GM18526 (cell line): ENCODE measurements around the gene ENTPD1.
A peak's percentile ranks its signal among the peaks of the same experiment; 100 is the strongest.

Experiments
- POLR2A ChIP-seq: IDR thresholded peaks from 3 replicates; pipeline ENCODE4 v1.6.1; 2011; ENCODE audit not compliant: insufficient read length; ENCODE audit errors: extremely low read depth

ENTPD1 gene, protein sequence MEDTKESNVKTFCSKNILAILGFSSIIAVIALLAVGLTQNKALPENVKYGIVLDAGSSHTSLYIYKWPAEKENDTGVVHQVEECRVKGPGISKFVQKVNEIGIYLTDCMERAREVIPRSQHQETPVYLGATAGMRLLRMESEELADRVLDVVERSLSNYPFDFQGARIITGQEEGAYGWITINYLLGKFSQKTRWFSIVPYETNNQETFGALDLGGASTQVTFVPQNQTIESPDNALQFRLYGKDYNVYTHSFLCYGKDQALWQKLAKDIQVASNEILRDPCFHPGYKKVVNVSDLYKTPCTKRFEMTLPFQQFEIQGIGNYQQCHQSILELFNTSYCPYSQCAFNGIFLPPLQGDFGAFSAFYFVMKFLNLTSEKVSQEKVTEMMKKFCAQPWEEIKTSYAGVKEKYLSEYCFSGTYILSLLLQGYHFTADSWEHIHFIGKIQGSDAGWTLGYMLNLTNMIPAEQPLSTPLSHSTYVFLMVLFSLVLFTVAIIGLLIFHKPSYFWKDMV

DNA sequence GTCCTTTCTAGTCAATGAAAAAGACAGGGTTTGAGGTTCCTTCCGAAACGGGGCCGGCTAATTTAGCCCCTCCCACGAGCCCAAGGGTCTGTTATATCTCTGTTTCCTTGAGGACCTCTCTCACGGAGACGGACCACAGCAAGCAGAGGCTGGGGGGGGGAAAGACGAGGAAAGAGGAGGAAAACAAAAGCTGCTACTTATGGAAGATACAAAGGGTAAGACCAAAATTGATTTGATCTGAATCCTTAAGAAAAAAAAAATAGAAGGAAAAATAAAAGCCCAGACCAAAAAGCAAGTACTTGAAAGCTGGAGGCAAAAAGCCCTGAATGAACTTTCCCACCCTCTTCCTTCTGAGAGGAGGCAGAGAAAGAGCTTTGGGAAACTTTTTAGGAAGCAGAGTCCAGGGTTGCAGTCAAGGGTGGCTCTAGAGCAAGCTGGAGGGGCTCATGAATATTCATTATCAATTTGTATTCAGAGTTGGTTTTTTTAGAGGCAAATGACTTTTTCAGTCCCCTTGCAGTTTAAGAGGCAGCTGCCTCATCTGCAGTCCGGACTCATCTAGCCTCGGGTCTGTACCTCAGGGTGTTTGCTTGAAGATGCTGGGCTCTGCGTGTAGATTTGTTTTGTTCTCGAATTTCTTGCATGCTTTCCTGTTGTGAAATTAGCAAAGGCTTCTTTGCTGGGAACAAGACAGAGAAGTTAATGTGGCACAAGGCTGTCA, at the start of gene ENTPD1:
Gene ENTPD1, plus strand, starts transcription at position 123 of the 721 bp plus-strand sequence. Its CDS starts 77 bp downstream, at position 200.
- peak; percentile 89 for TF ChIP-seq POLR2A

GRCh38 chr10:95706573-95706972, 49.4 kb upstream of the ENTPD1 start:
- TF ChIP-seq POLR2A: no peak

GRCh38 chr10:95706990-95707389, 49.0 kb upstream of the ENTPD1 start:
- TF ChIP-seq POLR2A: no peak

GRCh38 chr10:95711492-95711891, 44.5 kb upstream of the ENTPD1 start:
- TF ChIP-seq POLR2A: no peak

GRCh38 chr10:95716466-95716865, 39.5 kb upstream of the ENTPD1 start:
- no peak for TF ChIP-seq POLR2A

DNA sequence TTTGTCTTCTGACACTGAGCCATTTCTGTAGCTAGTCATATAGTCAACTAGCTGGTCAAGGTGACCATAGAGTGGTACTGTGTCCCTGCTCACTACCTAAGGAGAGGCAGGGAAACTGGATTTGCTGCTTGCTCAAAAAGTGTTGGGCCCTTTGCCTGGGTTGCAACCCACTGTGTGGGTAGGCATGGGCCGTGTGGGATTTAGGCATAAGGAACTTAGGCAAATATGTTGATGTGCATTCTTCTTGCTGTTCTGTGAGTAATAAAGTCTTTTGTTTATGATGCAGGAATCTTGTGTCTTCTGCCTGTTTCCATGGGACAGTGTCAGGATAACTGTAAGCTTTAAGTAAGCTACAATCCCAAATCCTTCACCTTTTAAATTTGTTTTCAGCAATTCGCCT, 39.1 kb upstream of the ENTPD1 start:
- no peak for TF ChIP-seq POLR2A

- TF ChIP-seq POLR2A: no peak
These were observed 27.4 kb upstream of the ENTPD1 start for GRCh38 chr10:95728526-95728925.

- TF ChIP-seq POLR2A: no peak
These were observed 26.5 kb upstream of the ENTPD1 start for GRCh38 chr10:95729323-95730055.

- no peak for TF ChIP-seq POLR2A
These were observed 25.7 kb upstream of the ENTPD1 start for GRCh38 chr10:95730233-95730632.

DNA sequence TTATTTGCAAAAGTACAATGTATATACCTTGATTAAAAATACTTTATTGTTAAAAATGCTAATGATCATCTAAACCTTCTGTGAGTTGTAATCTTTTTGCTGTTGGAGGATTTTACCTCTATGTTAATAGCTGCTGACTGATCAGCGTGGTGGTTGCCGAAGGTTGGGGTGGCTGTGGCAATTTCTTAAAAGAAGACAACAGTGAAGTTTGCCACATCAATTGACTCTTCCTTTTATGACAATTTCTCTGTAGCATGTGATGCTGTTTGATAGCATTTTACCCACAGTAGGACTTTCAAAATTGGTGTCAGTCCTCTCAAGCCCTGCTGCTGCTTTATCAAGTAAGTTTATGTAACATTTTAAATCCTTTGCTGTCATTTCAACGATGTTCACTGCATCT, 16.9 kb upstream of the ENTPD1 start:
- no peak for TF ChIP-seq POLR2A

DNA sequence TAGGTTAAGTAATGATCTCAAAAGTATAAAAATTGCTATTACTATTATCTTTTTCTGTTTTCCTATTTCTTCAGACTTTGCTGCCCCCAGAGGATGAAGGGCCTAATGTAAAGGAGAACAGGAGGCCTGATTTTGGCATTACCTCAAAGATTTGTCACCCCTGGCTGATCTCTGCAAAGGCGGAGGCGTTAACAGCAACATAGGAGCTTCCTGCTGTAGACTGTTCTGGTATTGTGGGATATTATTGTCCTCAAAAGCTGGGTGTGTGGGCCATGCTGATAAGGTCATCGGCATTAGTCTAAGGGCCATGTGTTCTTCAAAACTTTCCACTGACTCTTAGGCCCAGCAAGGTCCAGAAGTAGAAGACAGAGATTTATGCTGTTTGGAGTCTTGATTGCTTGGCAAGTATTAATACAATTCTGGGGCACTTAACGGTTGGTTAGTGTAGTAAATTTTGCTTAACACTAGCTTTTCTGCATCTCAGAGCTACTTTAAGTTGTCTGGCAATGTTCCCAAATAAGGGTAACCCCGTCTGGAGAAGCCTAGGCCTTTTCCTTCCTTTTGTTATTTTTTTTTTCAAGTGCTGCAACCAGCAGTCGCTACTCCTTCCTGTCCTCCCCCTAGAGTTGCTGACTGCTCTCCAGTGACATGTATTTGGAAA, 14.0 kb upstream of the ENTPD1 start:
- no peak for TF ChIP-seq POLR2A

- no peak for TF ChIP-seq POLR2A
These were observed 13.5 kb upstream of the ENTPD1 start for GRCh38 chr10:95742485-95742884.

GRCh38 chr10:95742962-95743535, 12.9 kb upstream of the ENTPD1 start:
- no peak for TF ChIP-seq POLR2A

GRCh38 chr10:95745501-95745900, 10.5 kb upstream of the ENTPD1 start:
- TF ChIP-seq POLR2A: no peak

- no peak for TF ChIP-seq POLR2A
These were observed 7.6 kb upstream of the ENTPD1 start for GRCh38 chr10:95748349-95748748.
